ENCODE measurements around the gene ANKRD12.
"Not testable (repeated sequence)": the region's sequence is repeated elsewhere in the genome, so short reads cannot be mapped to it uniquely, and the experiment has no call there.

Gene ANKRD12

DNA sequence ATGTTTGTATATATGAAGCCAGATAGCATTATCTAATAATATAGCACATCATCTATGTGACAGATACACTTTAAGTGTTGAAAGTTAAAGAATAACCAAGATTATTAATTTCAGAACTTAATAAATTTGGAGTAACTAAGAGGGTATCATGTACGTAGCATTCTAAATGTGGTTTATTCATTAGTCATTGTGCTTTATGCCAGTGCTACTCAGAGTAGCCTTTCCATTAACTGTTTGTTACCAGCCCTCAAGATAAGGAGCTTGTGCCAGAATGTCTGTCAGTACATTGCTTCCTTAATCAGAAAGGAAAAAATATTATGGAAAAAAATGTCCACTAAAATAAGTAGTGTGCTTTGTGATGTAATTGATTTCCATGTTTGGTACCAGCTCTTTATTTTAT is 103.1 kb downstream of the ANKRD12 start:
- no peak for DNase-seq

DNA sequence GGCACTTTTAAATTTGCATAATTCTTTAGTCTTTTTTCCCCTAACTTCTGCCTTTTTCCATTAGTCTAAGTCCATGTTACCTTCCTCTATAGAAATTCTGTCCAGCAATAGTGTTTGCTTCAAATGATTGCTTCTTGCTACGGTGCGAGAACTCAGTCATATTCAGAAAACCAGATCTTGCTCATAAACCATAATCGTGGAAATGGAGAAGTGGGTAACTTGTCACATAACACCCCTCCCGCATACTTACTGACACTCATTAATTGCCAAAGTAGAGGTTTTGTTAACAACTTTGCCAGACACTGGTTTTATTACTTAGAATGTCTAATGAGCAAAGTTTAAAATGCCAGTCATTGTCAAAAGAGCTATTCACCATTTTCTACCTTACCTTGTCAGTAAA is 103.7 kb downstream of the ANKRD12 start:
- no peak for DNase-seq

DNA sequence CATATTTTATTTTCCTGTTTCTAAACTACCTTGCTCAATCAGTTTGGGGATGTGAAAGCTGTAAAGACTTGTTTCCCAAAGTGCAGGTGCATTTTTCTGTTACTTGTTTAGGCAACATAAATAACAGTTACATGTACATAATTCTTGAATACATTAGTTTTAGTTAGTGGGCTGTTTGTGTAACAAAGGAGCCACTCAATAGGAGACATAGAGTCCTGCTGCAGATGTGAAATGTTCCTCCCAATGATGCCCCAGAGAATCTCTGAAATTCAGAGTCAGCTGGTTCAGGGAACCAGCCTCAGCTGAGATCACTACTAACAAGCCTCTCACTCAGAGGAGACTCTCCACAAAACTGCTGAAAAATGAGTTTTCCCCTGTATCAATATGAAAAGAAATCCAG is 106.4 kb downstream of the ANKRD12 start:
- no peak for DNase-seq

DNA sequence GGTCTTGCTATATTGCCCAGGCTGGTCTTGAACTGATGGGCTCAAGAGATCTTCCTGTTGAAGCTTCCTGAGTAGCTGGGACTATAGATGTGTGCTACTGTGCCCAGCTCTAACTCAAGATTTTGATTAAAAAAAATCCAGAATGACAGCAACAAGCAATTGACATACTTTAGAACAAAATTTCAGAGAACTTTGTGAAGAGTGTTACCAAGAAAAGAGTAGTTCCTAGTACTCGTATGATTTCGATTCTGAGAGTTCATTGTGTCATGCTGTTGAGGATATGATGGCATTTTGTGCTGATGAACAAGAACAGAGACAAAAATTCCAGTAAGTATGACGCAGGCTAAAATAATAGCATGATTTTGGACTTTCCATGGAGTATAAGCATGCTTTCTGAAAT is 107.8 kb downstream of the ANKRD12 start:
- no peak for DNase-seq

DNA sequence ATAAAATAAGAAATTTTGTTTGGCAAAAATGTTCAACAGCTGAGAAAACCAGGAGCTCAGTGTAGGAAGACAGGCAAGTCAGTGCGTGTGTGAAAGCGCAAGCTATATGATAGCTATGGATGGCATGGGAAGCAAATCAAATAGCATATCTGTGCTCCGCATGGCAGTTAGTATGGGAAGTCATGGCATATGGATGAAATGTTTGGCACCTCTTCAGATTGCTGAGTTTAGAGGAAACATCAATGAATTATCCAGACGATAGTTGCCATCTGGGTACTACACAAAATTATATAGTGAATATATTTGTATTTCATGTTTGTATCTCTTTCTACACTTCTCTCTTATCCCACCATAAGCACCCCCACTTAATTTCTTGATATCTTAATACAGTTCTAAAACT is 112.1 kb downstream of the ANKRD12 start:
- DNase-seq = no peak

DNA sequence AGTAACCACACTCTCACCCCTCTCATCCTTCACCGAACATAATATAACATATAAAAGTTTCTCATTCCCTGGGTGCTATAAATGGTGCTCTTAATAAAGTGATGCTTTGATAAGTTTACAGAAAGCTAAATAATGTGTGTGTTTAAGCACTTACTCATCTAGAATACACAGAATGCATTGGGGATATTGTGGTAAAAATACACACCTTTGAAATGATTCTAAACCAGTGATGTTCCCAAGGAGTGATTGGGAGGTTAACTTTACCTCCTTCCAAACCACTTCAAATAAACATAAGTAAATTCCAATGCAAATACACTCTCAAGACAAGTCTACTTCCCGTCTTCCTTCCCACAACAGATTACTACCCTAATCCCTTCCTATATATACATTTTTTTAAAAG is 112.7 kb downstream of the ANKRD12 start:
- DNase-seq = no peak

DNA sequence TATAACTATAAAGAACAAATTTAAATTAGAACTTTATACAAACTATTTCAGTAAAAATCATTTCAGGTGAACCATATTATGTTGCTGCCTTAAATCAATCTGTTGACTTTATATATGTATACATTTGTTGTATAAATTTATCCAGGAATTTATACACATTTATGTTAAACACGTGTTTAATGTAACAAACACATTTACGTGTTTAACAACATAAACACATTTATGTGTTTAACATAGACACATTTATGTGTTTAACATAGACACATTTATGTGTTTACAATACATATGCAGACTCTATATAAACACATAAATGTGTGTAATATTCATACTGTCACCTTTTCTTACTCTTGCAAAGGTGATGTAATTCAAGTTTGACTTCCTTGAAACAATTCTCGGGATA is 122.6 kb downstream of the ANKRD12 start:
- DNase-seq = no peak

DNA sequence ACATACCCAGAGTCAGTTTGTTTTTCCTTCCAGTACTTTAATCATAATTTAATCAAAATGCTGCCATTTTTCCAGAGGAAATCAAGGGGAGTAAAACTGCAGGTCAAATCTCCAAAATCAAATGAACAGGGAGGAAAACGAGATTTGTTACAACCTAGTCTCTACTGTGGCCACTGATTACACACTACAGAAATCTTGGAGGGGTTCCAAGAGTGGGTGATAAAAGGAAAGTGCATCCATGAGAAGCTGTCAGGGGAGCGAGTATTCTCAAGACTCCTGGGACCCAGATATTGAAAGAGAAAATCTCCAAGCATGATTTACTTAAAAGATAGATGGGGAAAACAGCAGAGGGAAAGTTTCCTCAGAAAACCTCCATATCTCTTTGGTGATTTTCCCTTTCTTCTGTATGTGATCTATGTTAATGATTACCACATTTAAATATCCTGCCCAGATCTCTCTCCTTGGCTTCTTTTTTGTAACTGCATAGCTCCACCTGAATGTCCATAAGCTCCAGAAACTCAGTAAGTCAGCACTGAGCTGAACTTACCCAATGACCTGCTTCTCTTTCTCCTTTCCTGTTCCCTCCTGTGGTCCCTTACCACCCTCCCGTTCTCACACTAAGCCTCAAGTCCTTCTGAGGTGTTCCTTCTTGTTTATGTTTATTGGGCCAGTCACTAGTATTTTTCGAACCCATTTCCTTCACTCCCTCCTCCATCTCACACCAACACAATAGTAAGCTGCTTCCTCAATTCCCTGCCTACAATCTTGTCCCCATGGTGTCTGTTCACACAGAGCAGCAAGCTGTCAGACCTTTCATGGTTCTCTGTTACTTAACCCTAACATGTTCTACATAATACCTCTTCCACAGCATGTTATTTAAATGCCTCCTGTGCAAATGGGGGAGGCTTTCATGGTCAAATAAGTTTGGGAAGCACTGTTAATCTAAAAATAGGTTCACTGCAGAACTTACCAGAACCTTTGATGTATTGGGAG is 124.1 kb downstream of the ANKRD12 start:
- no peak for DNase-seq

DNA sequence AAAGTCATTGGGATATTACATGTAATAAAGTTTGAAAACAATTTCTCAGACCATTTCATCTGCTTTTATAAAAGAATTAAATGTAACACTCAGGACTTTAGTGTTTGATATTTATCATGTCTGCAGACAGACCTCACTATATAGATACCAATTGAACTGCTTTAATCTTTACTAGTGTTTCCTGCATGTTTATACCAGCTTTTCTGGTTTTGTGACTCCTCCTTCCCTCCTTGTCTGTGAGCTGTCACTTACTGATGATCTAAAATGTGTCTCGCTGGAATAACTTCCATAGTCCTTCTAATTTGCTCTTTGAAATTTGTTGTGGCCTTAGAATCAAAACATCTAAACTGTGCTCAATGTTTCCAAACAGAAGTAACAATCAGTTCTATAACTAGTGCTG is 126.7 kb downstream of the ANKRD12 start:
- DNase-seq = no peak

DNA sequence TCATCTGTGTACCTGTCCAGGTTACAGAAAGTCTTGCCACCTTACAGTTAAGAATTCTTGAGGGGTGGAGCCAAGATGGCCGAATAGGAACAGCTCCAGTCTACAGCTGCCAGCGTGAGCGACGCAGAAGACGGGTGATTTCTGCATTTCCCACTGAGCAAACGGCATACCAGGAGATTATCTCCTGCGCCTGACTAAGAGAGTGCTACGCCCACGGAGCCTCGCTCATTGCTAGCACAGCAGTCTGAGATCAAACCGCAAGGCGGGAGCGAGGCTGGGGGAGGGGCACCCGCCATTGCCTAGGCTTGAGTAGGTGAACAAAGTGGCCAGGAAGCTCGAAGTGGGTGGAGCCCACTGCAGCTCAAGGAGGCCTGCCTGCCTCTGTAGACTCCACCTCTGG is 128.2 kb downstream of the ANKRD12 start:
- DNase-seq = not testable (repeated sequence)

DNA sequence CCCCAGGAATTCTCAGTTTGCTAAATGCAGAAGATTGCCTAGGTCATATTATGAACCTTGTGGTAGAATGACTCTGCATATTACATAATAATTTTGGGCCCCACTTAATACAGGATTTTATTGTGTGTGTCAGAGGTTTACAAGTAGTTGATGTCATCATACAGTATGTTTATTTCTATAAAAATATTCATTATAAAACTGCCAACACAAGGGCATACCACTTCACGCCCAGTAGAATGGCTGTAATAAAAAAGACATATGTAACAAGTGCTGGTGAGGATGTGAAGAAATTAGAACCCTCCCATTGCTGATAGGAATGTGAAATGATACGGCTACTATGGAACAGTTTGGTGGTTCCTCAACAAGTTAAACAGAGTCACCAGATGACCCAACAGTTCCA is 136.6 kb downstream of the ANKRD12 start:
- DNase-seq = no peak

DNA sequence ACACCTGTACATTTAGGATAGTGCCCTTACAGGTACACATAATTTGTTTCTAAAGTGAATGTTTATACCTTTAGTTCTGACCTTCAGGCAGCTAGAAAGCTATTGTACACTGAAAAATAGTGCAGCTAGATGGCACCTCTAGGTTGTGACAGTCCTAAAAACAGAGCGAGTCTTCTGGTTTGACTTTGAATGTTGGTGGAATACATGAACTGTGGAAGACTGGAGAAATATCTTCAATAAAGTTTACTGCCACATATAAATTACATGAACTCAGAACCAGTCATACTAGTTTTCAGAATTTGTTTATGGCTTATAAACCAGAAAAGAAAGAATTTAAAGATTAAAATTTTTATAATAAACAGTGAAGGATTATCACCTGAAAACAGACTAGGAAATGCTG is 139.3 kb downstream of the ANKRD12 start:
- DNase-seq = no peak

DNA sequence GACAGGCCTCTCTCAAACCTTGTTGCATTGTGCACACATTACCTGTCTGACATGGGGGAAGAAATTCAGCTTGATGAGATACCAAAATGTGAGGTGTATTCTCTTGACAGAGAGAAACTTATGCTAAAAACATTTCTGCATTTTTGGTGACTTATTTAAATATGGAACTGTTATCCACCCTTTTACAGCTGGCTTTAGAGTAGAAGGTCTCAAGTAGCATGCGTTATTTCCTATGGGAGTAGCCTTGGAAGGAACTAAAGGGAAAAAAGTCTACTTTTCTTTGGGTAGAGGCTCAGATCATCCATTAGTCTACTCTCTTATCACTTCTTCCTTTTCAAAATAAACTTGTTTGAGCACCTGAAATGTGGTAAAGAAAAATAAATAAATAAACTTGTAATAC is 141.4 kb downstream of the ANKRD12 start:
- DNase-seq = no peak

DNA sequence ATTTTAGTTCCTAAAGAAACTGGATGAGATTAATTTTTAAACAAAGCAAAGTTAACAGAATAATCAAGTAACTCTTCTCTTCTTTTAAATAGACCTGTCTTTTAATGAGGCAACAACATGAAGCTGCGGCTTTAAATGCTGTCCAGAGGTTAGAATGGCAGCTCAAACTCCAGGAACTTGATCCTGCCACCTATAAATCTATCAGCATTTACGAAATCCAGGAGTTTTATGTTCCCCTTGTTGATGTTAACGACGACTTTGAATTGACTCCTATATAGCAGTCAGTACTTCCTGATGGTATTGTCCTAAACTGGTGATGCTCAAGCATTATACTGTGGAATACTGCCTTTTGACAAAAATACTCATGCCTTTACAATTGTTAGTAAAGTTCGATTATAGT is 144.3 kb downstream of the ANKRD12 start:
- DNase-seq = no peak

DNA sequence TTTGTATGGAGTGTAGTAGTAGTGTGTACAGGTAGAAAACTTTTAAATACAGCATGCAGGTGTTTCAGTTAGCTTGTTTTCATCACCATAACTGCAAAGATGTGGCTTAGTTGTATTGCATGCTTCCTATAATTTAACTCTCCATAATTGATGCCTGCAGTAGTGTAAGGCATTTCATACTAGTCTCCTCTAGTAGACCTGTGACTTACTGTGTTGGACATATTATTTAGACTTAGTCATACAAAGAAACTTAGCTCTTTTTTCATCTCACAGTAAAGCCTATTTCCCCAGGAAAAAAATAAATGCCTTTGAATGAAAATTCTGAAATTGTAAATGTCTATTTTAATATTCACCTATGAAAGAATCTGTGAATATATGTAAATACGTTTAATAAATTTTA is 145.2 kb downstream of the ANKRD12 start:
- no peak for DNase-seq

DNA sequence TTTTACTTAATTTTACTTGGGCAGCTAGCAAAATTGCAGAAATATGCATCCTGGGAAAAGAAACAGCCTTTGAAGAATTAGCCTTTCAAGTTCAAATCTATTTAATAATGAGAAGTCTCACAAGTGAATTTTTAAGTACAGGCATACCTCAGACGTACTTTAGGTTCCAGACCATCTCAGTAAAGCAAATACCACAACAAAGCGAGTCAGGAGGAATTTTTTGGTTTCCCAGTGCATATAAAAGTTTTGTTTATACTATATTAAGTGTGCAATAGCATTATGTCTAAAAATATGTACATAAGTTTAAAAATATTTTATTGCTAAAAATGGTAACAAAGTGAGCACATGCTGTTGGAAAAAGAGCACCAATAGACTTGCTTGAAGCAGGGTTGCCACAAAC is 147.2 kb downstream of the ANKRD12 start:
- DNase-seq = no peak

DNA sequence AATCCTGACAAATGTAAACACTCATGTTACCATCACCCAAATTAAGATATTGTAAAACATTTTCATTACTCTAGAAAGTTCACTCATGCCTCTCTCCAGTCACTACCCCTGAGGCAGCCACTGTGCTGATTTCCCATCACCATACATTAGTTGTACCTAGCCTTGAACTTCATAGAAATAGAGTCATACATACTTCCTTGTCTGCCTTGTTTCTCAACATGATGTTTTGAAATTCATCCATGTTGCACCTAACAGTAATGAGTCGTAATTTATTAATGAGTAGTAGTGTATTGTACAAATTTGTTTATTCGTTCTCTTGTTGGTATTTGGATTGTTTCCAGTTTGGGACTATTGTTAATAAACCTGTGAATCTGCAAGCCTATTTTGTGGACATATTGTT is 149.0 kb downstream of the ANKRD12 start:
- no peak for DNase-seq

DNA sequence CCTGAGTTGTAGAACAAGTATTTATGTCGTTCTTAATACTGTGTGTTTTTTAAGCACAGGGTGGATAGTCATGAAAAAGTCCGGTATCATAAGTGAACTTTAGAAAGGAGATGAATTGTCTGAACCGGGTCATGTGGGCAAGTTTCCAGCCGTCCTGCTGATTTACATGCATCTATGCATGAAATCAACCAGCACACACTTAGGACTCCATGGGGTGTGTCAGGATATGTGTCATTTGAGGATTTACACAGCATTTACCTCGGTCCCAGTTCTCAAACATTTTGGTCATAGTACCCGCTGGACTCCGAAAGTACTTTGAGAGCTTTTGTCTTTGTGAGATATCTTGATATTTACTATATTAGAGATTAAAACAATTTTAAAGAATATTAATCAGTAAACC is 150.5 kb downstream of the ANKRD12 start:
- no peak for DNase-seq

DNA sequence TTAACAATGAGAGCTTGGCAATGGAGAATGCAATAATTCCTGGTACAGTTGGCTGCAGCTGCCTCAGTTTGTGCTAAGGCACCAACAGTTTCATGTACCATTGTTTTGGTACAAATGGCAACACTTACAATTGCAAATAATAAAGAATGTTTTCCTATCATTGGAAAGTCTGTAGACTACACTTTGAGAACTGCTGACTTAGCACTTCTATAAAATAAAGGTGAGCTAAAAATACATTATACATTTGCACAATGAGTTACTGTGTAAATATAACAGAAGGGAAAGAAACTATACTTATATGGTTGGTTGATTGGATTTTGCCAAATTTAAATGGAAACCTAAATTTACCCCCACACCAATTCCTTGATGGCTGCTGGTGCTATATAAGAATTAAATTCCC is 153.1 kb downstream of the ANKRD12 start:
- no peak for DNase-seq

DNA sequence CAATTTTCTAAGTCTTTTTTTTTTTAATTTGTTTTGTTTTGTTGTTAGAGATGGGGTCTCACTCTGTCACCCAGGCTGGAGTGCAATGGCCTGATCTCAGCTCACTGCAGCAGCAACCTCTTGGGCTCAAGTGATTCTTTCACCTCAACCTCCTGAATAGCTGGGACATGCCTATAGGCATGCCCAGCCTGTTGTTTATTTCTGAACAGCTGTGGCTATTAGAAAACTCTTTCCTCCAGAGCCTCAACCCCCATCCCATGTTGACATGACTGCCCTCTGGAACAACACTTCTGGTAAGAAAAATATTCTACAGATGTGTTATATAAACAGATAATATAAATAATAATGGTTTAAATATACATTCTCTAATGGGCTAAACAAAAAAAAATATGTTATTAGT is 153.6 kb downstream of the ANKRD12 start:
- DNase-seq = no peak

DNA sequence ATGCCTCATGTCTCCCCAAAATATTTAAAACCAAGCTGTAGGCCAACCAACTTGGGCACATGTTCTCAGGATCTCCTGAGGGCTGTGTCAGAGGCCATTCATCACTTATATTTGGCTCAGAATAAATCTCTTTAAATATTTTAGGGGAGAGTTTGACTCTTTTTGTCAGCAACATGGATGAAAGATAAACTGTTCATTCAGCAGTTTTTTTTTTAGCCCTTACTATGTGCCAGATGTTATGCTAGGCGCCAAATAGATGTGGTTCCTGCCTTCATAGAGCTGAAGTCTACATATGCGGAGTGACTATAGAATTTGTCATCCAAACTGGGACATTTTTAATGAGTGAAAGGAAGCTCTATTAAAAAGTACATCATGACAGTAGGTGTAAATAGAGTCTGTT is 155.5 kb downstream of the ANKRD12 start:
- DNase-seq = no peak

DNA sequence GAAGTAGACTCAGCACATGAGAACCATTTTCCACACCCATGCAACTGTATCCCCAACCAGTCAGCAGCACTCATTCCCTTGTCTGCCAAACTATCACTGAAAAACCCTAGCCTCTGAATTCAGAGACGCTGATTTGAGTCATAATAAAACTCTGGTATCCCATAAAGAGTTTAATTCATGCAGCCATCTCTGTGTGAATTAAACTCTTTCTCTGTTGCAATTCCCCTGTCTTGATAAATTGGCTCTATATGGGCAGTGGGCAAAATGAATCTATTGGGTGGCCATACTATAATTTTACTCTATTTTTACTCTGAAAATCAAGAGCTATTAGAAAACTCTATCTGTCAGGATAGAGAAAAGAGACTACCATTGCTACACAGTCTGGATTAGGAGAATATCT is 157.4 kb downstream of the ANKRD12 start:
- DNase-seq = no peak

DNA sequence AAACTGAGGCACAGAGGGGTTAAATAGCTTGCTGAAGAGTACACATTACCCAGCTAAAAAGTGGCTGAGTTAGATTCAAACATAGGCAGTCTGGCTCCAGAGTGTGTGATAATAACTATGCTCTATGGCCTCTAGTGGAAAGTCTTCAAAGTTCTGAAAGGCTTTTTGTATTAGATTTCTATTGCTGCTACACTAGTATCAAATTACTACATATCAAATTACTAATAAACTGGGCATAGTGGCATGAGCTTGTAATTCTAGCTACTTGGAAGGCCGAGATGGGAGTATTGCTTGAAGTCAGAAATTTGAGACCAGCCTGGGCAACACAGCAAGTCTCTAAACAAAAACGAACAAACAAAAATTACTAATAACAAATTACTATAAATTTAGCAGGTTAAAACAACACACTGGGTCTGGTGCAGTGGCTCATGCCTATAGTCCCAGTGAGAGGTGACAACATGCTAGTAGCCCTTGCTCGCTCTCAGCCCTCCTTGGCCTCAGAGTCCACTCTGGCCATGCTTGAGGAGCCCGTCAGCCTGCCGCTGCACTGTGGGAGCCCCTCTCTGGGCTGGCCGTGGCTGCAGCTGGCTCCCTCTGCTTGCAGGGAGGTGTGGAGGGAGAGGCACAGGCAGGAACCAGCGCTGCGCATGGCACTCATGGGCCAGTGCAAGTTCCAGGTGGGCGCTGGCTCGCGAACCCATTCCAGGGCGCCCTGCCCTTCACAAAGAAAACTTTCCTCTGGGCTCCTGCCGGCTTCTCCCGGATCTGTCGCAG is 159.8 kb downstream of the ANKRD12 start:
- no peak for DNase-seq

DNA sequence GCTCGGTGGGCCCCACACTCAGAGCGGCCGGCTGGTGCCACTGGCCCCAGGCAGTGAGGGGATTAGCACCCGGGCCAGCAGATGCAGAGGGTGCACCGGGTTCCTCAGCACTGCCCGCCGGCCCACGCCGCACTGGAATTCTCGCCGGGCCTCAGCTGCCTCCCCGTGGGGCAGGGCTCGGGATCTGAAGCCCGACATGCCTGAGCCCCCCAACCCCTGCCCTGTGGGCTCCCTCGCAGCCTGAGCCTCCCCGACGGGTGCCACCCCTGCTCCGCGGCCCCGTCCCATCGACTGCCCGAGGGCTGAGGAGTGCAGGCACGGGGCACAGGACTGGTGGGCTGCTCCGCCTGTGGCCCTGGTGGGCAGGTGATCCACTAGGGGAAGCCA is 160.4 kb downstream of the ANKRD12 start:
- DNase-seq = no peak
